Astrocyte (in vitro differentiated cells and primary cell): ENCODE measurements around the gene DSC1. TPM values are rescaled to one million over a fixed set of nuclear protein-coding genes. Genes with fewer than 3 reads are reported as not detected.

ENCODE experiments used
- DNase-seq: peaks from one replicate; pipeline ENCODE4 v3.0.0-alpha.2; 2010; ENCODE audit warnings: low read depth
- FAIRE-seq: peaks from 2 replicates; lab custom pipeline; 2011; peaks lifted over from hg19 to GRCh38; lab: Jason Lieb, UNC
- H2AFZ ChIP-seq: 2 replicates; pipeline ENCODE4 v1.6.0; 2012; ENCODE audit warnings: low read depth, low read length, inconsistent platforms
- H3K27ac ChIP-seq: 2 replicates; pipeline ENCODE4 v1.5.1; 2011; ENCODE audit warnings: low read depth, low read length, inconsistent platforms
- H3K27me3 ChIP-seq: 2 replicates; pipeline ENCODE4 v1.6.0; 2011; ENCODE audit warnings: low read length, inconsistent platforms; ENCODE audit not compliant: insufficient read depth
- H3K36me3 ChIP-seq: 2 replicates; pipeline ENCODE4 v1.5.1; 2011; ENCODE audit warnings: low read length, inconsistent platforms; ENCODE audit not compliant: insufficient read depth
- H3K4me1 ChIP-seq: 2 replicates; pipeline ENCODE4 v1.5.1; 2011; ENCODE audit warnings: low read length, inconsistent platforms; ENCODE audit not compliant: insufficient read depth
- H3K4me2 ChIP-seq: 2 replicates; pipeline ENCODE4 v1.6.0; 2012; ENCODE audit warnings: low read length, inconsistent platforms
- H3K4me3 ChIP-seq: 2 replicates; pipeline ENCODE4 v1.5.1; 2011; ENCODE audit warnings: low read depth, mild to moderate bottlenecking, low read length, inconsistent platforms; ENCODE audit not compliant: insufficient read depth
- H3K79me2 ChIP-seq: 2 replicates; pipeline ENCODE4 v1.6.0; 2012; ENCODE audit warnings: mild to moderate bottlenecking, low read length, inconsistent platforms; ENCODE audit not compliant: insufficient read depth
- H3K9ac ChIP-seq: 2 replicates; pipeline ENCODE4 v1.6.0; 2012; ENCODE audit warnings: mild to moderate bottlenecking, low read length, inconsistent platforms
- H3K9me3 ChIP-seq: 2 replicates; pipeline ENCODE4 v1.5.1; 2012; ENCODE audit warnings: low read depth, mild to moderate bottlenecking, low read length, inconsistent platforms; ENCODE audit not compliant: insufficient read depth
- H4K20me1 ChIP-seq: 2 replicates; pipeline ENCODE4 v1.6.0; 2012; ENCODE audit warnings: low read length, inconsistent platforms; ENCODE audit not compliant: insufficient read depth
- H3K27ac Mint-ChIP-seq: one replicate; pipeline ENCODE4 v1.8.0; 2021; ENCODE audit warnings: mild to moderate bottlenecking, mixed read lengths; ENCODE audit not compliant: unreplicated experiment
- H3K27me3 Mint-ChIP-seq: one replicate; pipeline ENCODE4 v1.8.0; 2021; ENCODE audit warnings: low read depth, mixed read lengths; ENCODE audit not compliant: unreplicated experiment
- H3K36me3 Mint-ChIP-seq: one replicate; pipeline ENCODE4 v1.8.0; 2021; ENCODE audit warnings: low read depth, mixed read lengths; ENCODE audit not compliant: unreplicated experiment
- H3K4me1 Mint-ChIP-seq: one replicate; pipeline ENCODE4 v1.8.0; 2021; ENCODE audit warnings: low read depth, mixed read lengths; ENCODE audit not compliant: unreplicated experiment
- H3K4me3 Mint-ChIP-seq: one replicate; pipeline ENCODE4 v1.8.0; 2021; ENCODE audit warnings: mild to moderate bottlenecking, moderate library complexity, mixed read lengths; ENCODE audit not compliant: unreplicated experiment
- H3K9me3 Mint-ChIP-seq: one replicate; pipeline ENCODE4 v1.8.0; 2021; ENCODE audit warnings: mild to moderate bottlenecking, mixed read lengths; ENCODE audit not compliant: unreplicated experiment
- EZH2 ChIP-seq: IDR thresholded peaks from 2 replicates; pipeline ENCODE4 v1.6.1; 2012; ENCODE audit warnings: mild to moderate bottlenecking, low read length, inconsistent platforms; ENCODE audit not compliant: insufficient read depth
- total RNA-seq: library from RNA; stranded (reverse); gene quantifications from 2 replicates; pipeline ENCODE4 v1.2.1, GENCODE V29; 2021
- TF ChIP-seq, protein P1 (sequence below): IDR thresholded peaks from 2 replicates; pipeline ENCODE4 v1.5.1; 2011; ENCODE audit warnings: low read depth, mild to moderate bottlenecking, inconsistent platforms, low read length, moderate library complexity; ENCODE audit not compliant: insufficient read depth

The DSC1 gene
- total RNA-seq, 1 donor from 2014 or later, result 0.18 TPM

DNA sequence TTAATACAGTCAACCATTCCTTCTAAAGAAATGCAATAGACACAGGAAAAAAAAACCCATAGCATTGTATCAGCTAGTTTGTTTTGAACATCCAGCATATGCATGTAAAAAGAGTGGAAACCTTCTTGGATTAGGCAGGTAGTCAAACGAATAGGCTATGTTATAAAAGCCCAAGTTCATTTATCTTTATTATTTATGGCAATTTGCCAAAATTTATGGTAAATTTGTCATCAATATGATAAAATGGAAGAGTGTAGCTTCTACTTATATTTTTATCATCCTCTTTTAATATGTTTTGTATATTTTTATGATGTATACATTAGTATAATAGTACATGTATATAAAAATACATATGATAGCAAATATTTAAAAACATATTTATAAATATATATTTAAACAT is 23.9 kb downstream of the DSC1 start:
- DNase-seq (no peak), FAIRE-seq (no peak)
- Mint-ChIP-seq H3K27ac (no peak overlapping the region), H3K4me3 (no peak overlapping the region), H3K36me3 (no peaks in the 10 kb centered on the region), H3K9me3 (no peaks in the 10 kb centered on the region), H3K27me3 (no peaks in the 10 kb centered on the region), H3K4me1 (no peaks in the 10 kb centered on the region)
- H3K4me1 ChIP-seq, result no peaks in the 10 kb centered on the region
- no peak overlapping the region for H3K9ac ChIP-seq
- no peak overlapping the region for H3K4me2 ChIP-seq
- H3K36me3 ChIP-seq, result no peaks in the 10 kb centered on the region
- no peaks in the 10 kb centered on the region for H3K27me3 ChIP-seq
- H3K4me3 ChIP-seq, result no peak overlapping the region
- H2AFZ ChIP-seq, result no peak overlapping the region
- TF ChIP-seq EZH2, result no peak
- TF ChIP-seq, protein P1, sequence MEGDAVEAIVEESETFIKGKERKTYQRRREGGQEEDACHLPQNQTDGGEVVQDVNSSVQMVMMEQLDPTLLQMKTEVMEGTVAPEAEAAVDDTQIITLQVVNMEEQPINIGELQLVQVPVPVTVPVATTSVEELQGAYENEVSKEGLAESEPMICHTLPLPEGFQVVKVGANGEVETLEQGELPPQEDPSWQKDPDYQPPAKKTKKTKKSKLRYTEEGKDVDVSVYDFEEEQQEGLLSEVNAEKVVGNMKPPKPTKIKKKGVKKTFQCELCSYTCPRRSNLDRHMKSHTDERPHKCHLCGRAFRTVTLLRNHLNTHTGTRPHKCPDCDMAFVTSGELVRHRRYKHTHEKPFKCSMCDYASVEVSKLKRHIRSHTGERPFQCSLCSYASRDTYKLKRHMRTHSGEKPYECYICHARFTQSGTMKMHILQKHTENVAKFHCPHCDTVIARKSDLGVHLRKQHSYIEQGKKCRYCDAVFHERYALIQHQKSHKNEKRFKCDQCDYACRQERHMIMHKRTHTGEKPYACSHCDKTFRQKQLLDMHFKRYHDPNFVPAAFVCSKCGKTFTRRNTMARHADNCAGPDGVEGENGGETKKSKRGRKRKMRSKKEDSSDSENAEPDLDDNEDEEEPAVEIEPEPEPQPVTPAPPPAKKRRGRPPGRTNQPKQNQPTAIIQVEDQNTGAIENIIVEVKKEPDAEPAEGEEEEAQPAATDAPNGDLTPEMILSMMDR, result no peak
- no peak overlapping the region for H3K27ac ChIP-seq
- H3K9me3 ChIP-seq, result no peaks in the 10 kb centered on the region
- H3K79me2 ChIP-seq, result no peaks in the 10 kb centered on the region
- no peaks in the 10 kb centered on the region for H4K20me1 ChIP-seq

DNA sequence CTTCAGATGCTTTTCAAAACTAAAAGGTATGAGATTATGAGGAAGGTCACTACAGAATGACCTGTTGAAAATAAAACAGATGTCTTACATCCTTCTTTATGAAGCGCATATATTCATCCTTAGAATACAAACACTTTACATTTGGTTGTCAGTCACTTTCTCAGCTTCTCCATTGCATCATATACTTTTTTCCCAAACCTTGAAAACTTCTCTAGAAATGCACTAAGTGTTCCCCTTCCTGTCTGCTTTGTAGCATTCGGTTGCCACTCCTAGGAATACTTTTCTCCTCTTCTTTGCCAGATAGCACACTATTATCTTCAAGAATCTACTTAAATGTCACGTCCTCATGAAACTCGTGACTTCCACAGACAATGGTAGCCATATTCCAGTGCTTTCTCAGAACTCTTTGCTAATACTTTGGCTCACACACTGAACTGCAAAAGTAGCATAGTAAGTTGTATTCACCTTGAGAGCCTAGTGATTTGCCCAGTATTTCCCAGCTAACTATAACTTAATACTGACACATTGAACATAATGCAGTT is 27.6 kb downstream of the DSC1 start:
- no peak overlapping the region for H3K27ac Mint-ChIP-seq
- no peak for FAIRE-seq
- Histone ChIP-seq H3K36me3 (no peaks in the 10 kb centered on the region), H3K4me2 (no peak overlapping the region), H3K79me2 (no peaks in the 10 kb centered on the region), H3K4me1 (no peaks in the 10 kb centered on the region), H3K9ac (no peak overlapping the region), H3K4me3 (no peak overlapping the region), H4K20me1 (no peaks in the 10 kb centered on the region), H3K27ac (no peak overlapping the region), H2AFZ (no peak overlapping the region), H3K9me3 (no peaks in the 10 kb centered on the region), H3K27me3 (no peaks in the 10 kb centered on the region)
- no peak overlapping the region for H3K4me3 Mint-ChIP-seq
- no peaks in the 10 kb centered on the region for H3K36me3 Mint-ChIP-seq
- H3K27me3 Mint-ChIP-seq, result no peaks in the 10 kb centered on the region
- H3K4me1 Mint-ChIP-seq, result no peaks in the 10 kb centered on the region
- TF ChIP-seq, protein P1, result no peak
- no peak for TF ChIP-seq EZH2
- H3K9me3 Mint-ChIP-seq, result no peaks in the 10 kb centered on the region
- no peak for DNase-seq

DNA sequence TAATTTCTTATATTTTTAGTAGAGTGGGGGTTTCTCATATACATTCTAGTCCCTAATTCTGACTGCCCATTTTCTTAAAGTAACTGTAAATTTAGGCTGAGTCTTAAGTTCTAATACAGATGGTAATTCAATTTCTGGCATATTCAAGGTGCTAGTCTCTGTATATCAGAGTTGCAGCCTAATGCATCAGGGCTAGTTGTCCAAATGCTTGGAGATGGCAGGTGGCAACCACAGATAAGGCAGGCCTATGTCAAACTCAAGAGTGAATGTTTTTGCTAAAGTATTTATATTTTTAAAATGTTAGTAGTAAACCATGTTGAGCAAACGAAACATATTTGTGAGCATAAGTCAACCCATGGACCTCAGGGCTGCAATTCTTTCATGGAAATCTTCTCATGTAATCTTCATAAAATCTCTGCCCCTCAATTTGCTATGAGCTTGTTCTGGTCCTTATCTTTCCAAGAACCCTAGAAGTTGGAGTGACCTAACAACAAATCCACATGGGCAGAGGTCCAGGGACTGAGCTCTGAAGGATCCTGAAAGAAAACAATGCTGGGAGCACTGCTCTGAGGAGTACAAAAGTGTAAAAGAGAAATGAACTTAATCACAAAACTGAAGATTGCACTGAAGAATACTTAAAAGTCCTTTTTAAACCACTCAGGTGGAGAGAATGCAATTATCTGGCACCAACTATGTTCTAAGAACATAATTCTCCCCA is 33.1 kb downstream of the DSC1 start:
- no peak overlapping the region for H3K27ac Mint-ChIP-seq
- no peaks in the 10 kb centered on the region for H3K36me3 ChIP-seq
- H3K9me3 Mint-ChIP-seq, result no peaks in the 10 kb centered on the region
- no peak overlapping the region for H3K9ac ChIP-seq
- no peaks in the 10 kb centered on the region for H4K20me1 ChIP-seq
- no peak overlapping the region for H2AFZ ChIP-seq
- no peak overlapping the region for H3K4me3 Mint-ChIP-seq
- H3K4me1 ChIP-seq, result no peaks in the 10 kb centered on the region
- DNase-seq (no peak), FAIRE-seq (no peak)
- H3K4me2 ChIP-seq, result no peak overlapping the region
- H3K27ac ChIP-seq, result no peak overlapping the region
- no peak overlapping the region for H3K4me3 ChIP-seq
- H3K27me3 ChIP-seq, result no peaks in the 10 kb centered on the region
- no peaks in the 10 kb centered on the region for H3K36me3 Mint-ChIP-seq
- no peaks in the 10 kb centered on the region for H3K9me3 ChIP-seq
- H3K4me1 Mint-ChIP-seq, result no peaks in the 10 kb centered on the region
- TF ChIP-seq EZH2, result no peak
- TF ChIP-seq, protein P1, result no peak
- H3K27me3 Mint-ChIP-seq, result no peaks in the 10 kb centered on the region
- no peaks in the 10 kb centered on the region for H3K79me2 ChIP-seq
